HEK293 (cell line): ENCODE data around the gene SLC23A3.

Source experiments
- CTCF ChIA-PET: fragments of 350-600 bp; formaldehyde crosslinking; extraction: SDS; loops from one replicate; lab custom pipeline; 2021; ENCODE audit warnings: antibody characterized with exemption; lab: Yijun Ruan, JAX
- POLR2A ChIA-PET: fragments of 300-600 bp; formaldehyde crosslinking; extraction: SDS; loops from one replicate; lab custom pipeline; 2020; ENCODE audit warnings: antibody characterized with exemption, inconsistent platforms; lab: Yijun Ruan, JAX
- H3K27ac ChIP-seq: fragments of 200-500 bp; sonication (Bioruptor generic); 2 replicates; pipeline ENCODE4 v1.5.1; 2014; ENCODE audit warnings: low read depth, low read length, control low read depth, inconsistent platforms; ENCODE audit errors: extremely low read depth
- H3K36me3 ChIP-seq, 2 experiments: fragments of 200-500 bp in 1 of 2; sonication (Bioruptor generic) in 1 of 2; 1 replicate in 1 of 2; 2 replicates in 1 of 2; pipeline ENCODE4 v1.5.1; 2014 to 2017; ENCODE audit warnings: inconsistent platforms in 2 of 2, low read length in 2 of 2; ENCODE audit not compliant: control insufficient read depth in 2 of 2, insufficient read depth in 1 of 2
- H3K4me1 ChIP-seq: fragments of 200-500 bp; sonication (Bioruptor generic); 2 replicates; pipeline ENCODE4 v1.5.1; 2014; ENCODE audit warnings: mild to moderate bottlenecking, low read length, inconsistent platforms; ENCODE audit not compliant: control insufficient read depth, insufficient read depth
- H3K4me3 ChIP-seq: 2 replicates; pipeline ENCODE4 v1.5.1; 2011; ENCODE audit warnings: low read depth, mild to moderate bottlenecking, control low read depth, low read length, moderate library complexity
- H3K9me3 ChIP-seq: fragments of 200-500 bp; sonication (Bioruptor generic); 2 replicates; pipeline ENCODE4 v1.5.1; 2014; ENCODE audit warnings: low read depth, low read length, inconsistent platforms; ENCODE audit not compliant: control insufficient read depth, insufficient read depth
- AEBP2 ChIP-seq: fragments of 450-650 bp; formaldehyde crosslinking; IDR thresholded peaks from 2 replicates; pipeline ENCODE4 v1.5.1; 2016; ENCODE audit warnings: missing biosample characterization, missing genetic modification characterization, borderline replicate concordance
- GFI1B ChIP-seq: fragments of 450-650 bp; formaldehyde crosslinking; IDR thresholded peaks from 2 replicates; pipeline ENCODE4 v1.5.1; 2016; ENCODE audit warnings: missing biosample characterization, missing genetic modification characterization
- GLIS2 ChIP-seq: fragments of 450-650 bp; formaldehyde crosslinking; IDR thresholded peaks from 2 replicates; pipeline ENCODE4 v1.5.1; 2016; ENCODE audit warnings: missing biosample characterization, missing genetic modification characterization
- KLF17 ChIP-seq: fragments of 450-650 bp; formaldehyde crosslinking; IDR thresholded peaks from 2 replicates; pipeline ENCODE4 v1.5.1; 2016; ENCODE audit warnings: missing biosample characterization, missing genetic modification characterization
- SALL2 ChIP-seq: fragments of 450-650 bp; formaldehyde crosslinking; IDR thresholded peaks from 2 replicates; pipeline ENCODE4 v1.5.0; 2017; ENCODE audit warnings: missing biosample characterization, mild to moderate bottlenecking, missing genetic modification characterization, borderline replicate concordance
- SP7 ChIP-seq: fragments of 450-650 bp; formaldehyde crosslinking; IDR thresholded peaks from 2 replicates; pipeline ENCODE4 v1.5.1; 2016; ENCODE audit warnings: missing biosample characterization, missing genetic modification characterization
- ZNF157 ChIP-seq: fragments of 450-650 bp; formaldehyde crosslinking; IDR thresholded peaks from 2 replicates; pipeline ENCODE4 v1.5.1; 2016; ENCODE audit warnings: missing biosample characterization, missing genetic modification characterization
- ZNF23 ChIP-seq: fragments of 450-650 bp; formaldehyde crosslinking; IDR thresholded peaks from 2 replicates; pipeline ENCODE4 v1.5.1; 2016; ENCODE audit warnings: missing biosample characterization, missing genetic modification characterization, borderline replicate concordance
- ZNF292 ChIP-seq: fragments of 450-650 bp; formaldehyde crosslinking; IDR thresholded peaks from 2 replicates; pipeline ENCODE4 v1.5.1; 2016; ENCODE audit warnings: low read depth, missing biosample characterization, missing genetic modification characterization, borderline replicate concordance
- ZNF354C ChIP-seq: fragments of 450-650 bp; formaldehyde crosslinking; IDR thresholded peaks from 2 replicates; pipeline ENCODE4 v1.5.1; 2016; ENCODE audit warnings: missing biosample characterization, missing genetic modification characterization, low read depth, borderline replicate concordance
- ZNF398 ChIP-seq: fragments of 450-650 bp; formaldehyde crosslinking; IDR thresholded peaks from 2 replicates; pipeline ENCODE4 v1.5.1; 2017; ENCODE audit warnings: missing biosample characterization, missing genetic modification characterization
- ZNF416 ChIP-seq: fragments of 450-650 bp; formaldehyde crosslinking; IDR thresholded peaks from 2 replicates; pipeline ENCODE4 v1.5.1; 2016; ENCODE audit warnings: missing biosample characterization, missing genetic modification characterization
- ZNF48 ChIP-seq: fragments of 450-650 bp; formaldehyde crosslinking; IDR thresholded peaks from 2 replicates; pipeline ENCODE4 v1.5.1; 2016; ENCODE audit warnings: missing biosample characterization, missing genetic modification characterization
- ZNF549 ChIP-seq: fragments of 450-650 bp; IDR thresholded peaks from 2 replicates; pipeline ENCODE4 v1.5.1; 2018; ENCODE audit warnings: missing biosample characterization, missing genetic modification characterization, mild to moderate bottlenecking, inconsistent platforms, moderate library complexity
- ZNF571 ChIP-seq: fragments of 450-650 bp; formaldehyde crosslinking; IDR thresholded peaks from 2 replicates; pipeline ENCODE4 v1.5.0; 2017; ENCODE audit warnings: missing biosample characterization, missing genetic modification characterization
- ZNF596 ChIP-seq: fragments of 450-650 bp; IDR thresholded peaks from 2 replicates; pipeline ENCODE4 v1.5.0; 2018; ENCODE audit warnings: missing biosample characterization, mild to moderate bottlenecking, missing genetic modification characterization, moderate library complexity
- ZNF623 ChIP-seq: fragments of 450-650 bp; formaldehyde crosslinking; IDR thresholded peaks from 2 replicates; pipeline ENCODE4 v1.5.1; 2016; ENCODE audit warnings: missing biosample characterization, missing genetic modification characterization
- ZNF660 ChIP-seq: fragments of 450-650 bp; IDR thresholded peaks from 2 replicates; pipeline ENCODE4 v1.5.1; 2018; ENCODE audit warnings: missing biosample characterization, mild to moderate bottlenecking, missing genetic modification characterization
- ZNF747 ChIP-seq: fragments of 450-650 bp; formaldehyde crosslinking; IDR thresholded peaks from 2 replicates; pipeline ENCODE4 v1.5.1; 2016; ENCODE audit warnings: missing biosample characterization, missing genetic modification characterization
- ZNF830 ChIP-seq: fragments of 450-650 bp; IDR thresholded peaks from 2 replicates; pipeline ENCODE4 v1.5.0; 2018; ENCODE audit warnings: missing biosample characterization, missing genetic modification characterization, low read depth, mild to moderate bottlenecking, moderate library complexity
- TF ChIP-seq, protein P1 (sequence below): fragments of 450-650 bp; formaldehyde crosslinking; IDR thresholded peaks from 2 replicates; pipeline ENCODE4 v1.5.1; 2016; ENCODE audit warnings: missing biosample characterization, missing genetic modification characterization

Gene SLC23A3

GRCh38 chr2:219197388-219197787 is 27.6 kb upstream of the SLC23A3 start:
- no peak for TF ChIP-seq ZNF354C
- Histone ChIP-seq H3K4me3 (no peak overlapping the region), H3K27ac (no peak overlapping the region), H3K9me3 (no peaks in the 10 kb centered on the region), H3K36me3 (no peaks in the 10 kb centered on the region), H3K4me1 (no peaks in the 10 kb centered on the region; the same call in 1 of the 2 replicates)
- ChIA-PET CTCF (interaction anchor here (0.9 kb wide), 1 partner anchor 26 kb away, joined by 5 read pairs; no protein-coding TSS in a partner anchor), POLR2A (interaction anchor here (2.4 kb wide), 1 partner anchor 9 kb away, joined by 9 read pairs; the partner anchor contains the start of gene ZFAND2B)

- no peak for TF ChIP-seq GLIS2 (tag by site-specific recombination)
- no peak for TF ChIP-seq SALL2 (tag by site-specific recombination)
- TF ChIP-seq ZNF157 (tag by site-specific recombination), result no peak
- no peak for TF ChIP-seq ZNF747 (tag by site-specific recombination)
- TF ChIP-seq, protein P1, sequence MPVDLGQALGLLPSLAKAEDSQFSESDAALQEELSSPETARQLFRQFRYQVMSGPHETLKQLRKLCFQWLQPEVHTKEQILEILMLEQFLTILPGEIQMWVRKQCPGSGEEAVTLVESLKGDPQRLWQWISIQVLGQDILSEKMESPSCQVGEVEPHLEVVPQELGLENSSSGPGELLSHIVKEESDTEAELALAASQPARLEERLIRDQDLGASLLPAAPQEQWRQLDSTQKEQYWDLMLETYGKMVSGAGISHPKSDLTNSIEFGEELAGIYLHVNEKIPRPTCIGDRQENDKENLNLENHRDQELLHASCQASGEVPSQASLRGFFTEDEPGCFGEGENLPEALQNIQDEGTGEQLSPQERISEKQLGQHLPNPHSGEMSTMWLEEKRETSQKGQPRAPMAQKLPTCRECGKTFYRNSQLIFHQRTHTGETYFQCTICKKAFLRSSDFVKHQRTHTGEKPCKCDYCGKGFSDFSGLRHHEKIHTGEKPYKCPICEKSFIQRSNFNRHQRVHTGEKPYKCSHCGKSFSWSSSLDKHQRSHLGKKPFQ (tag by site-specific recombination), result no peak
- TF ChIP-seq, all 188 proteins: peak for 0
- Histone ChIP-seq H3K27ac (no peak overlapping the region), H3K4me1 (no peaks in the 10 kb centered on the region), H3K9me3 (no peaks in the 10 kb centered on the region), H3K4me3 (no peak overlapping the region), H3K36me3 (peaks cover 0 to 33% of the 10 kb centered on the region in 2 experiments; a peak in 2 of 3 replicates)
- CTCF ChIA-PET, result no interaction called here
- POLR2A ChIA-PET, result no interaction called here
Measured at GRCh38 chr2:219186754-219187456, 17.1 kb upstream of the SLC23A3 start.

- Histone ChIP-seq H3K36me3 (peaks cover 0 to 60% of the 10 kb centered on the region in 2 experiments; a peak in 2 of 3 replicates), H3K4me1 (no peaks in the 10 kb centered on the region), H3K27ac (no peak overlapping the region), H3K4me3 (no peak overlapping the region), H3K9me3 (no peaks in the 10 kb centered on the region)
- POLR2A ChIA-PET, result interaction anchor here (0.7 kb wide), 1 partner anchor 46 kb away, joined by 5 read pairs; no protein-coding TSS in a partner anchor
- CTCF ChIA-PET, result interaction anchor here (0.9 kb wide), 1 partner anchor 9 kb away, joined by 4 read pairs; no protein-coding TSS in a partner anchor
- TF ChIP-seq ZNF571 (tag by site-specific recombination), result no peak
- no peak for TF ChIP-seq ZNF398
- TF ChIP-seq SP7 (tag by site-specific recombination), result no peak
- no peak for TF ChIP-seq AEBP2 (tag by site-specific recombination)
- TF ChIP-seq ZNF623, result no peak
- no peak for TF ChIP-seq ZNF660 (tag by site-specific recombination)
- no peak for TF ChIP-seq GFI1B (tag by site-specific recombination)
- no peak for TF ChIP-seq ZNF549
- TF ChIP-seq ZNF596 (tag by site-specific recombination), result no peak
- TF ChIP-seq ZNF416, result no peak
- TF ChIP-seq KLF17 (tag by site-specific recombination), result no peak
- TF ChIP-seq ZNF830 (tag by site-specific recombination), result no peak
- no peak for TF ChIP-seq ZNF48 (tag by site-specific recombination)
- no peak for TF ChIP-seq ZNF23 (tag by site-specific recombination)
- TF ChIP-seq ZNF292 (tag by site-specific recombination), result no peak
Measured at GRCh38 chr2:219184121-219184520, 14.3 kb upstream of the SLC23A3 start.
